T-cell (primary cell): ENCODE measurements around the gene ATP4A. TPM values are rescaled to one million over a fixed set of nuclear protein-coding genes. Genes with fewer than 3 reads are reported as not detected.

Experiments used
- ATAC-seq, 4 experiments: fragments of 200-7000 bp in 3 of 4; fragments of 150-1000 bp in 1 of 4; cut with Tn5 transposase; replicated peaks in 1 of 4; 1 replicate in 3 of 4; 2 replicates in 1 of 4; pipeline ENCODE4 v1.10.0; 2021; ENCODE audit warnings: moderate library complexity in 3 of 4, mild to moderate bottlenecking in 2 of 4, moderate number of reproducible peaks in 1 of 4
- CTCF ChIA-PET, 2 donors: fragments of 300-600 bp; sonication (Branson Sonifier 250); formaldehyde crosslinking; loops; one replicate each; lab custom pipeline; 2022; ENCODE audit warnings: antibody characterized with exemption in 2 of 2; lab: Charles Lee
- POLR2A ChIA-PET, 2 donors: fragments of 300-600 bp; sonication (Branson Sonifier 250); formaldehyde crosslinking; loops; one replicate each; lab custom pipeline; 2022; ENCODE audit warnings: antibody characterized with exemption in 2 of 2; lab: Charles Lee
- DNase-seq, 35 experiments: peaks; one replicate each; pipeline versions ENCODE4 v3.0.0 to v3.0.0-alpha.2; 2013 to 2023
- H3K27ac ChIP-seq: one replicate; pipeline ENCODE4 v1.5.1; 2013; ENCODE audit warnings: low read length
- H3K27me3 ChIP-seq, 2 experiments: replicated peaks in 1 of 2; 1 replicate in 1 of 2; 2 replicates in 1 of 2; pipeline versions ENCODE4 v1.6.1 to v1.7.0; 2013; ENCODE audit warnings: low read length in 1 of 2, mixed read lengths in 1 of 2; ENCODE audit not compliant: control insufficient read depth in 2 of 2, insufficient read depth in 2 of 2; ENCODE audit errors: extremely low read depth in 1 of 2
- H3K36me3 ChIP-seq, 2 donors: 1 replicate in 1 of 2; 2 replicates in 1 of 2; pipeline versions ENCODE4 v1.6.1 to v1.7.0; 2013; ENCODE audit warnings: low read length in 1 of 2; ENCODE audit not compliant: control insufficient read depth in 2 of 2, insufficient read depth in 1 of 2; ENCODE audit errors: extremely low read depth in 1 of 2
- H3K4me1 ChIP-seq, 2 experiments: 1 replicate in 1 of 2; 2 replicates in 1 of 2; pipeline versions ENCODE4 v1.6.1 to v1.7.0; 2013; ENCODE audit warnings: low read length in 2 of 2, mixed read lengths in 1 of 2; ENCODE audit not compliant: insufficient read depth in 2 of 2, control insufficient read depth in 1 of 2; ENCODE audit errors: extremely low read depth in 1 of 2
- H3K4me3 ChIP-seq, 2 donors: 1 replicate in 1 of 2; 2 replicates in 1 of 2; pipeline versions ENCODE4 v1.5.1 to v1.7.0; 2013; ENCODE audit warnings: mild to moderate bottlenecking in 2 of 2, low read length in 1 of 2, moderate library complexity in 1 of 2; ENCODE audit not compliant: control insufficient read depth in 1 of 2; ENCODE audit errors: extremely low read depth in 1 of 2
- H3K9me3 ChIP-seq: 2 replicates; pipeline ENCODE4 v1.7.0; 2013
- H3K27ac Mint-ChIP-seq, 2 donors: one replicate each; pipeline ENCODE4 v1.8.0; 2020 to 2021; ENCODE audit warnings: mild to moderate bottlenecking in 2 of 2, mixed read lengths in 2 of 2
- H3K27me3 Mint-ChIP-seq, 2 donors: one replicate each; pipeline ENCODE4 v1.8.0; 2021 to 2022; ENCODE audit warnings: mixed read lengths in 2 of 2
- H3K36me3 Mint-ChIP-seq: one replicate; pipeline ENCODE4 v1.8.0; 2021; ENCODE audit warnings: mixed read lengths
- H3K4me1 Mint-ChIP-seq, 3 donors: one replicate each; pipeline ENCODE4 v1.8.0; 2020 to 2022; ENCODE audit warnings: mixed read lengths in 3 of 3, mild to moderate bottlenecking in 1 of 3
- H3K4me3 Mint-ChIP-seq, 3 donors: one replicate each; pipeline ENCODE4 v1.8.0; 2020 to 2022; ENCODE audit warnings: mild to moderate bottlenecking in 3 of 3, mixed read lengths in 3 of 3, moderate library complexity in 3 of 3
- H3K9me3 Mint-ChIP-seq, 3 donors: one replicate each; pipeline ENCODE4 v1.8.0; 2020 to 2022; ENCODE audit warnings: mixed read lengths in 3 of 3
- WGBS: methylation state at CpG from one replicate; pipeline ENCODE4 v1.1.5; 2013; ENCODE audit warnings: missing lambda C conversion rate; ENCODE audit not compliant: insufficient coverage; 5-methylcytosine and 5-hydroxymethylcytosine counted together
- total RNA-seq, 35 experiments: library from RNA in 6 of 35; stranded (reverse) in 6 of 35; fragments of 120-200 nt in 1 of 35; gene quantifications; one replicate each; pipeline versions ENCODE4 v1.2.1 to v1.2.4 and lab custom pipeline; 2013 to 2026

Gene ATP4A
- total RNA-seq (not detected), total RNA-seq (lab: John Stamatoyannopoulos, UW) (0 to 0.10 (median 0) reads per million in 29 experiments)
- total RNA-seq (2013), result 0.99 TPM

DNA sequence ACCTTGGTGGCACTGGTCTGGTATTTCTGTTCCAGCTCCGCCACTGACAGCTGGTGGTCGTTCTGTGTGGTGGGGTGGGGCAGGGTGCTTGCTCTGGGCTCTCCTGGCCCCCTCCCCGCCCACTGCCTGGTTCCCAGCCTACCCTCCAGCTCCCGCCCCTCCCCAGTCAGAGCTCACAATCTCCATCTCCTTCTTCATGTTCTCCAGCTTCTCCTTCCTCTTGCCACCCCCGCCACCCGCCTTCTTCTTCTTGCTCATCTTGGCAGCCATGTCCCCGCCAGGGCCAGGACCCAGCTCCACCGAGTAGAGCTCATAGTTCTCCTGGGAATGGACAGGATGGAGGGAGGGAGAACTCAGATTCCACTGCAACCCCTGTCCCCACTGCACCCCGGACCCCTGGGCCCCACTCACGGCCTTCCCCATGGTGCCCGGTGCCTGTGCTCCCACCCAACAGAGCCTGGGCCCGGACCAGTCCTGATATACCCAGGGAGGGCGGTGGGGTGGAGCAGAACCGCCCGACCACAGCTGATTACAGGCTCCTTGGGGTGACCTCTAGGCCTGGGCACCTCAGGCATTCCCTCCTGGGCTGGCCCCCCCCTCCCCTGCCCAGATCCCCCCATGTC lies at the start of gene ATP4A:
Gene ATP4A (minus strand): TSS at position 452 of the 623 bp plus-strand sequence. CDS start 29 bp downstream, at position 423.
- no peaks in the 10 kb centered on the region for H3K36me3 ChIP-seq
- H3K27me3 Mint-ChIP-seq, result peaks cover 52 to 71% of the 10 kb centered on the region in 2 donors

DNA sequence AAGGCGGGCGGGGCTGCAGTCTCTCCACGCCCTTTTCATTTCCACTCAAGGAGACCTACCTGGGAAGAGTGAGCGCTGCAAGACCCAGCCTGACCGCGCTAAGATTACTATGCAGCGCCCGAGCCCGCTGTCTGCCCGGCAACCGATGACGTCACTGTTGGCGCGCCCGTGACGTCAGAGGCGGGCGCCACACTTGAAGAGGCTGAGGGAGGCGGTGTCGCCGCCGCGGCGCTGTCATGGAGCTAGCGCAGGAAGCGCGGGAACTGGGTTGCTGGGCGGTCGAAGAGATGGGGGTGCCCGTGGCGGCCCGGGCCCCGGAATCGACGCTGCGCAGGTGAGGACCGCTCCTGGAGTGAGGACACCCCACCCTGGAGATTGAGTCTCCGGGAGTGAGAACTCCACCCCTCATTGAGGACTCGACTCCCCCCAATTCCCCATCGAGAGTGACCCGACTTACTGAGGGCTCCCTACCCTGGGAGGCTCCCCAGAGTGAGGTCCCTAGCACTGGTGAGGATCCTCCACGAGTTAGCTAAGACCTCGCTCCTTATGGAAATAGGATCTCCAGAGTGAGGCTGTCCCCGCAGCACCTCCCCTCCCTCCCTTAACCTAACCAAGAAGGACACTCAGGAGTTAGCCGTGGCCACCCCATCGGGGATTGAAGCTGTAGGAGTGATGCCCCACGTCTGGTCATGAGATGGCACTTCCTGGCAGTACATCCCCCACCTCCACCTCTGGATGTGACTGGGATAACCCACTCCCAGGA lies 49.3 kb upstream of the ATP4A start, which contains the start of gene HAUS5:
Gene HAUS5 (plus strand): TSS at position 177 of the 763 bp plus-strand sequence. CDS start 60 bp downstream, at position 237.
- no peaks in the 10 kb centered on the region for H3K9me3 ChIP-seq
- H3K36me3 Mint-ChIP-seq, result peaks cover 10% of the 10 kb centered on the region
- peaks cover 29 to 45% (median 36%) of the 10 kb centered on the region in 3 donors for H3K4me1 Mint-ChIP-seq
- peaks cover 13 to 37% of the 10 kb centered on the region in 2 experiments for H3K4me1 ChIP-seq
- H3K36me3 ChIP-seq, result peaks cover 4 to 6% of the 10 kb centered on the region in 2 donors
- no peaks in the 10 kb centered on the region for H3K27me3 ChIP-seq
- no peaks in the 10 kb centered on the region for H3K27me3 Mint-ChIP-seq
- peak within 1 kb of the TSS; percentile 83 to 88 (median 85) for H3K4me3 Mint-ChIP-seq
- ATAC-seq, result peak; percentile 86 to 94 (median 88)
- ChIA-PET POLR2A (interaction anchor here in 1 of 2 donors (0.7 to 1.3 kb wide), 2 partner anchors 35 to 878 kb away, joined by 4 to 8 read pairs; partner anchors contain the start of gene COX6B1), CTCF (interaction anchor here in 1 of 2 donors (0.7 to 1.0 kb wide), 2 partner anchors 32 to 35 kb away, joined by 4 to 7 read pairs; partner anchors contain the start of gene COX6B1)
- peak within 1 kb of the TSS; percentile 67 for H3K27ac ChIP-seq
- peaks cover 6 to 7% (median 7%) of the 10 kb centered on the region in 3 donors for H3K9me3 Mint-ChIP-seq
- peak within 1 kb of the TSS; percentile 85 to 86 for H3K27ac Mint-ChIP-seq
- peak; percentile 84 to 97 (median 93) for DNase-seq
- peak within 1 kb of the TSS; percentile 61 to 80 for H3K4me3 ChIP-seq
- 2% methylated on average over 33 of the region's 47 CpGs for WGBS

More for the DNA sequence above, at the start of gene ATP4A:
- Histone ChIP-seq H3K4me1 (peaks cover 0 to 8% of the 10 kb centered on the region in 2 experiments), H3K4me3 (no peak within 1 kb of the TSS), H3K9me3 (no peaks in the 10 kb centered on the region), H3K27ac (no peak within 1 kb of the TSS), H3K27me3 (peaks cover 0 to 80% of the 10 kb centered on the region in 2 experiments)
- 77% methylated on average over 6 of the region's 15 CpGs for WGBS
- no peak within 1 kb of the TSS for H3K4me3 Mint-ChIP-seq
- ChIA-PET CTCF (no interaction called here), POLR2A (no interaction called here)
- no peak for ATAC-seq
- no peaks in the 10 kb centered on the region for H3K36me3 Mint-ChIP-seq
- H3K9me3 Mint-ChIP-seq, result no peaks in the 10 kb centered on the region
- no peak within 1 kb of the TSS for H3K27ac Mint-ChIP-seq
- no peak for DNase-seq
- peaks cover 0 to 6% (median 6%) of the 10 kb centered on the region in 3 donors for H3K4me1 Mint-ChIP-seq

DNA sequence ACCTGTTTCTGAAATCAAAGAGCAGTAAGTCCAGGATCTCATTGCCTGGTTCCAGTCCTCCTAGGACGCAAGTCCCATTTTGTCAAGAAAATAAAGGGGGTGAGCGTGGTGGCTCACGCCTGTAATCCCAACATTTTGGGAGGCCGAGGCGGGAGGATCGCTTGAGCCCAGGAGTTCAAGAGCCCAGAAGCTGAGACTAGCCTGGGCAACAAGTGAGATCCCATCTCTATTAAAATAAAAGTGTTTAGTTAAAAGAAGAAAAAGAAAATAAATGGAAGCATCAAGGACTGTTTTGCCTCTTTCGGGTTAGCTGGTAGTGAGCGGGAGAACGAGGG lies 48.7 kb upstream of the ATP4A start:
- H3K4me3 Mint-ChIP-seq, result peak overlapping the region; percentile 83 to 88 (median 85)
- Histone ChIP-seq H3K4me3 (peak overlapping the region; percentile 36 to 80), H3K9me3 (no peaks in the 10 kb centered on the region), H3K27ac (peak overlapping the region; percentile 3), H3K36me3 (peaks cover 1 to 4% of the 10 kb centered on the region in 2 donors), H3K4me1 (peaks cover 13 to 37% of the 10 kb centered on the region in 2 experiments), H3K27me3 (no peaks in the 10 kb centered on the region)
- peaks cover 10% of the 10 kb centered on the region for H3K36me3 Mint-ChIP-seq
- ChIA-PET CTCF (interaction anchor here in 1 of 2 donors (1.0 kb wide), 1 partner anchor 36 kb away, joined by 7 read pairs; the partner anchor contains the start of gene COX6B1), POLR2A (interaction anchor here in 1 of 2 donors (1.3 kb wide), 1 partner anchor 36 kb away, joined by 4 read pairs; the partner anchor contains the start of gene COX6B1)
- ATAC-seq, result no peak
- no peaks in the 10 kb centered on the region for H3K27me3 Mint-ChIP-seq
- 45% methylated on average over 8 of the region's 9 CpGs for WGBS
- peaks cover 6 to 10% (median 7%) of the 10 kb centered on the region in 3 donors for H3K9me3 Mint-ChIP-seq
- peaks cover 29 to 47% (median 36%) of the 10 kb centered on the region in 3 donors for H3K4me1 Mint-ChIP-seq
- peak overlapping the region; percentile 85 to 86 for H3K27ac Mint-ChIP-seq
- peak in 1 of 35 experiments; percentile 22 for DNase-seq

DNA sequence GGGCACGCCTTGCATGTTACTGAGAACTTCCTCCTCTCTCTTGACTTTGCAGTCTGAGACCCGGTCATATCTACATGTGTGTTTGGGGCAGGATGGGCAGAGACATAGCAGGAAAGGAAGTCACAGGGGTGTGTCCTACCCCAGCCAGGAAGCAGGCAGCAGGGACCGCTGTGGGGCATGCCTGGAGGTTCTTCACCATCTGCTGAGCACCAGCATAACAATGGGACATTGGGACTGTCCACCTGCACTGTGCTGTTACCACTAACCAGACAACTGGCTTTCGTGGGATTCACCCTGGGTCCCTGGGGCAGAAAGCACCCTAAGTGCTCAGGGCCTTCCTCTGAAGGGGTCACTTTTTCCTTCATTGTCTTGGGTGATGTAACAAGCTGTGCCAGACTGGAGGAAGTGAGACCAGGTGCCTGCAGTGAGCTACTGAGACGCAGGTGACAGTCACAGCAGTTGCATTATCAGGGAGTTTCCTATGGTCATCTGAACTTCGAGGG lies 46.4 kb upstream of the ATP4A start:
- Mint-ChIP-seq H3K4me1 (peaks cover 29 to 47% (median 36%) of the 10 kb centered on the region in 3 donors), H3K4me3 (peak overlapping the region in 2 of 3 donors; percentile 14 to 54), H3K27ac (peak overlapping the region; percentile 86 to 93), H3K36me3 (no peaks in the 10 kb centered on the region), H3K27me3 (no peaks in the 10 kb centered on the region), H3K9me3 (peaks cover 6 to 10% (median 7%) of the 10 kb centered on the region in 3 donors)
- H3K4me1 ChIP-seq, result peaks cover 13 to 37% of the 10 kb centered on the region in 2 experiments
- 49% methylated on average over 4 of the region's 6 CpGs for WGBS
- no peaks in the 10 kb centered on the region for H3K36me3 ChIP-seq
- DNase-seq (peak in 13 of 35 experiments; percentile 8 to 46 (median 20)), ATAC-seq (peak; percentile 41 to 77 (median 65))
- ChIA-PET POLR2A (interaction anchor here in 1 of 2 donors (0.7 kb wide), 1 partner anchor 147 kb away, joined by 3 read pairs; no protein-coding TSS in a partner anchor), CTCF (interaction anchor here in 1 of 2 donors (0.6 to 1.0 kb wide), 2 partner anchors 97 to 365 kb away, joined by 3 to 4 read pairs; no protein-coding TSS in a partner anchor)
- no peak overlapping the region for H3K4me3 ChIP-seq
- no peaks in the 10 kb centered on the region for H3K9me3 ChIP-seq
- no peaks in the 10 kb centered on the region for H3K27me3 ChIP-seq
- peak overlapping the region; percentile 72 for H3K27ac ChIP-seq

DNA sequence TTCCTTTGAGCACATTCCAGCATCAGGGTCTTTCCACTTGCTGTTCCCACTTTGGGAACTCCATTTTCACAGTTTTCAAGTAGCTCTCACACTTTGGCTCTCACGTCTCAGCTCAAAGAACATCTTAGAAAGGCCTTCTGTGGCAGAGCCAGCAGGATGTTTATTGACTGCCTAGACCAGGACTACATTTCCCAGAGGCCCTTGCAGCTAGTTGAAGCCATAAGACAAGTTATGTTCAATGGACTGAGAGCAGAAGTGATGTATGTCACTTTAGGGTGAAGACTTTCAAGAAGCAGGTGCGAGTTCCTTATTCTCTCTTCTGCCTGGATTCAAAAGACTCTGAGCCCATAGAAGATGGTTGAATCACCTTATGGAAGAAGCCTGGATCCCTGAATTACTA lies 44.8 kb upstream of the ATP4A start:
- peak overlapping the region in 1 of 3 donors; percentile 54 for H3K4me3 Mint-ChIP-seq
- peak overlapping the region; percentile 28 to 72 for H3K27ac Mint-ChIP-seq
- ChIA-PET CTCF (no interaction called here), POLR2A (no interaction called here)
- H3K9me3 ChIP-seq, result no peaks in the 10 kb centered on the region
- no peaks in the 10 kb centered on the region for H3K36me3 Mint-ChIP-seq
- H3K4me1 ChIP-seq, result peaks cover 13 to 34% of the 10 kb centered on the region in 2 experiments
- WGBS, result 70% methylated on average over 1 of the region's 2 CpGs
- H3K27me3 Mint-ChIP-seq, result no peaks in the 10 kb centered on the region
- ATAC-seq, result no peak
- H3K4me3 ChIP-seq, result no peak overlapping the region
- DNase-seq, result peak in 1 of 35 experiments; percentile 26
- H3K27ac ChIP-seq, result no peak overlapping the region
- peaks cover 29 to 41% (median 33%) of the 10 kb centered on the region in 3 donors for H3K4me1 Mint-ChIP-seq
- no peaks in the 10 kb centered on the region for H3K36me3 ChIP-seq
- peaks cover 6 to 10% (median 7%) of the 10 kb centered on the region in 3 donors for H3K9me3 Mint-ChIP-seq
- no peaks in the 10 kb centered on the region for H3K27me3 ChIP-seq
